Keratinocyte (primary cell): ENCODE results near the gene MDH1. TPM values are rescaled to one million over a fixed set of nuclear protein-coding genes. Genes with fewer than 3 reads are reported as not detected.

Experiments used
- DNase-seq: peaks from one replicate; pipeline ENCODE4 v3.0.0-alpha.2; 2011; ENCODE audit warnings: low read depth, missing footprints, low spot score
- FAIRE-seq: peaks from 2 replicates; lab custom pipeline; 2011; peaks lifted over from hg19 to GRCh38; lab: Jason Lieb, UNC
- H2AFZ ChIP-seq: 2 replicates; pipeline ENCODE4 v1.6.0; 2012; ENCODE audit warnings: low read length, control low read depth, inconsistent platforms; ENCODE audit not compliant: control insufficient read depth
- H3K27ac ChIP-seq: 2 replicates; pipeline ENCODE4 v1.5.1; 2011; ENCODE audit warnings: low read length; ENCODE audit not compliant: control insufficient read depth, insufficient read depth
- H3K27me3 ChIP-seq: 3 replicates; pipeline ENCODE4 v1.6.0; 2011; ENCODE audit warnings: low read length; ENCODE audit not compliant: control insufficient read depth, insufficient read depth; ENCODE audit errors: extremely low read depth
- H3K36me3 ChIP-seq, 2 experiments: 2 replicates in 1 of 2; 3 replicates in 1 of 2; pipeline ENCODE4 v1.5.1; 2011; ENCODE audit warnings: low read length in 2 of 2, mild to moderate bottlenecking in 1 of 2; ENCODE audit not compliant: control insufficient read depth in 2 of 2, insufficient read depth in 2 of 2; ENCODE audit errors: extremely low read depth in 1 of 2
- H3K4me1 ChIP-seq: 3 replicates; pipeline ENCODE4 v1.5.1; 2011; ENCODE audit warnings: low read length; ENCODE audit not compliant: control insufficient read depth, insufficient read depth; ENCODE audit errors: extremely low read depth
- H3K4me2 ChIP-seq: 3 replicates; pipeline ENCODE4 v1.6.0; 2011; ENCODE audit warnings: low read depth, low read length; ENCODE audit not compliant: control insufficient read depth, insufficient read depth; ENCODE audit errors: extremely low read depth
- H3K4me3 ChIP-seq, 3 experiments: fragments of 200-600 bp in 1 of 3; sonication (generic) in 1 of 3; 2 replicates in 2 of 3; 3 replicates in 1 of 3; pipeline ENCODE4 v1.5.1; 2011 to 2016; ENCODE audit warnings: low read length in 3 of 3, mild to moderate bottlenecking in 3 of 3, control low read depth in 2 of 3, inconsistent platforms in 1 of 3, low read depth in 1 of 3, mixed read lengths in 1 of 3, mixed run types in 1 of 3, moderate library complexity in 1 of 3; ENCODE audit not compliant: control insufficient read depth in 2 of 3, insufficient read depth in 2 of 3; ENCODE audit errors: extremely low read depth in 1 of 3
- H3K79me2 ChIP-seq: 2 replicates; pipeline ENCODE4 v1.6.0; 2012; ENCODE audit warnings: low read length; ENCODE audit not compliant: control insufficient read depth, insufficient read depth
- H3K9ac ChIP-seq: 3 replicates; pipeline ENCODE4 v1.6.0; 2011; ENCODE audit warnings: low read length; ENCODE audit not compliant: control insufficient read depth, insufficient read depth; ENCODE audit errors: extremely low read depth
- H3K9me1 ChIP-seq: 3 replicates; pipeline ENCODE4 v1.6.0; 2011; ENCODE audit warnings: low read length; ENCODE audit not compliant: control insufficient read depth, insufficient read depth; ENCODE audit errors: extremely low read depth
- H3K9me3 ChIP-seq: 2 replicates; pipeline ENCODE4 v1.5.1; 2012; ENCODE audit warnings: low read depth, low read length; ENCODE audit not compliant: control insufficient read depth
- H4K20me1 ChIP-seq: 3 replicates; pipeline ENCODE4 v1.6.0; 2011; ENCODE audit warnings: low read length; ENCODE audit not compliant: control insufficient read depth, insufficient read depth; ENCODE audit errors: extremely low read depth
- EZH2 ChIP-seq: IDR thresholded peaks from one replicate; pipeline ENCODE4 v1.6.1; 2012; ENCODE audit warnings: inconsistent platforms, mild to moderate bottlenecking, low read length, moderate library complexity
- dilution Hi-C: fragments of 300-500 bp; cut with MboI; formaldehyde crosslinking; loops from one replicate; pipeline ENCODE4 v1.7.0; 2020; ENCODE audit warnings: low sequenced_read_pairs; ENCODE audit not compliant: extremely low pct_ligation_motif_present
- polyA plus RNA-seq, 5 experiments: library from polyadenylated mRNA; depleted of rRNA in 3 of 5; stranded (reverse) in 3 of 5; stranded (forward) in 1 of 5; unstranded in 1 of 5; fragments of >200 nt; gene quantifications; 1 replicate in 1 of 5; 2 replicates in 3 of 5; 3 replicates in 1 of 5; pipeline versions ENCODE4 v1.2.1 to v1.2.3, GENCODE V29; 2011 to 2012; ENCODE audit warnings: missing spikeins in 2 of 5, low read depth in 1 of 5, low replicate concordance in 1 of 5
- TF ChIP-seq, protein P1 (sequence below), 3 experiments: IDR thresholded peaks in 1 of 3; conservative IDR thresholded peaks in 1 of 3; optimal IDR thresholded peaks in 1 of 3; 2 replicates in 2 of 3; 3 replicates in 1 of 3; pipeline versions ENCODE3 to v1.5.1; 2011; ENCODE audit warnings: low read length in 3 of 3, mild to moderate bottlenecking in 3 of 3, moderate library complexity in 2 of 3, control low read depth in 1 of 3, inconsistent platforms in 1 of 3; ENCODE audit not compliant: insufficient read depth in 2 of 3; ENCODE audit errors: extremely low read depth in 1 of 3

Gene MDH1
- polyA plus RNA-seq, 1 donor (not counting 4 experiments of a cell fraction or from before 2014, with no cell fraction given): 320 TPM

DNA sequence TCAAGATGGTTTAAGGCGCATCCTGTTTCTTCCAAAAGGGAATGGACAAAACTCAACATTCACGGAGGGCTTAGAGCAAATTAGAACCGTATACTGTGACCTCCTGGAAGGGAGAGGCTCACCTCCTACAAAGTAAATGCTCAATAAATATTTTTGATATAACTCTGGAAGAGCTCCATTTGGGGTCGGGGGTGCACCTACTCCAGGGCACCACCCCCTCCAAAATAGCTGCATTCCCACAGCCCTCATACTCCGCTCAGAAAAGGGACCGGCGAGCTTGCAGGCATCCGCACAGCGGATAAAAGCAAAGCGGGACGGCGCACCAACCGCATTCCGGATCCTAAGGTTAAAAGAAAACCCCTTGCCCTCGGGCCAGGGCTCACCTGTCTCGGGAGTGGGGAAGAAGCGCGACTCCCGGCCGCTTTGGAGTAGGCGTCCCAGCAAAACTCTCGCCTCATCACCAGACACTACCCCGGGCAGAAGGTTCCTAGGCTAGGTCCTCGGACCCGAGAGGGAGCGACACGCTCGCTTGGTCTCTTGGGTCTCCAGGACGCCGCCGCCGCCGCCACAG lies 864 bp upstream of the MDH1 start:
- H3K4me1 ChIP-seq: peaks cover 13% of the 10 kb centered on the region

DNA sequence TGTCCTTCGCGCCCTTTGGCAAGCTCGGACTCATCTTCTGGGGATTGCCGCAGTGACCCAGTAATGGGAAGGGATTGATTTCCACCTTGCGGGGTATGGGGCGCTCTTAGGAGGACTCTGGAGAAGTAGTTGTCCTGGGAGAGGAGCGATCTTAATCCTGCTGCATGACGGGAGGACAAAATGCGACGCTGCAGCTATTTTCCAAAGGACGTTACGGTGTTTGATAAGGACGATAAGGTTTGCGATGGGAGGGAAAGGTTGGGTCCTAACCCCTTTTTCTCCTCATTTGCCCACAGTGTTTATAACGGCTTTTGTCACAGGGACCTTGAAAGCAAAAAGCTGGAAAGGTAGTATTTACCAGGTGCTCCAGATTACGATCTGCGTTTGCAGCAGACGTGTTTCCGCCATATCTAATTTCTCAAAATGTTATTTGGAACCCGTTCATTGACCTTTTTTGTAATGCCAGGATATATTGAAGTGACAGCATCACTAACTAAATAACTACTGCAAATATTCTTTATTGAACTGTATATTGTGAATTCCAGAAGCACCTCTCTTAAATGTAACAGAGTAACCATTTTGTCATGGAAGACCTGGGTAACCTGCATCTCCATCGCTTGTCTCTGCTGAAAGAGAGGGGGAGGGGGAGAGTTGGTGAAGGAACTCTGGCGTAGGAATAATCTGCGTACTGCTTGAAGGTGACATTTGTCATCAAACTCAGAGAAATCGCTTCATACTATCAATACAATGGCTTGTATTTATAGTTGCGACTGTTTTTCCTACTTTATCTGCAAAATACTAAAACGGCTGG lies 590 bp downstream of the MDH1 start:
- no peak for FAIRE-seq
- Histone ChIP-seq H3K27me3 (no peaks in the 10 kb centered on the region), H3K27ac (peak overlapping the region; percentile 92), H3K36me3 (peaks cover 0 to 4% of the 10 kb centered on the region in 2 experiments), H3K4me3 (peak overlapping the region; percentile 80 to 99 (median 88)), H3K4me2 (peak overlapping the region; percentile 95), H4K20me1 (no peaks in the 10 kb centered on the region), H3K9me3 (no peaks in the 10 kb centered on the region), H3K9me1 (peaks cover 2% of the 10 kb centered on the region), H3K79me2 (peaks cover 51% of the 10 kb centered on the region), H3K4me1 (peaks cover 13% of the 10 kb centered on the region), H2AFZ (peak overlapping the region; percentile 78), H3K9ac (peak overlapping the region; percentile 86)
- no peak for TF ChIP-seq EZH2
- TF ChIP-seq, protein P1, sequence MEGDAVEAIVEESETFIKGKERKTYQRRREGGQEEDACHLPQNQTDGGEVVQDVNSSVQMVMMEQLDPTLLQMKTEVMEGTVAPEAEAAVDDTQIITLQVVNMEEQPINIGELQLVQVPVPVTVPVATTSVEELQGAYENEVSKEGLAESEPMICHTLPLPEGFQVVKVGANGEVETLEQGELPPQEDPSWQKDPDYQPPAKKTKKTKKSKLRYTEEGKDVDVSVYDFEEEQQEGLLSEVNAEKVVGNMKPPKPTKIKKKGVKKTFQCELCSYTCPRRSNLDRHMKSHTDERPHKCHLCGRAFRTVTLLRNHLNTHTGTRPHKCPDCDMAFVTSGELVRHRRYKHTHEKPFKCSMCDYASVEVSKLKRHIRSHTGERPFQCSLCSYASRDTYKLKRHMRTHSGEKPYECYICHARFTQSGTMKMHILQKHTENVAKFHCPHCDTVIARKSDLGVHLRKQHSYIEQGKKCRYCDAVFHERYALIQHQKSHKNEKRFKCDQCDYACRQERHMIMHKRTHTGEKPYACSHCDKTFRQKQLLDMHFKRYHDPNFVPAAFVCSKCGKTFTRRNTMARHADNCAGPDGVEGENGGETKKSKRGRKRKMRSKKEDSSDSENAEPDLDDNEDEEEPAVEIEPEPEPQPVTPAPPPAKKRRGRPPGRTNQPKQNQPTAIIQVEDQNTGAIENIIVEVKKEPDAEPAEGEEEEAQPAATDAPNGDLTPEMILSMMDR (optimal IDR thresholded peaks at IDR 0.05 in 1 of 3, IDR thresholded peaks at IDR 0.05 in 1 of 3, conservative IDR thresholded peaks at IDR 0.05 in 1 of 3; ENCODE audit: extremely low read depth in 1 of 3, insufficient read depth in 2 of 3, low read length in 3 of 3): no peak
- DNase-seq: no peak
- dilution Hi-C loops: no loop called here

More for the DNA sequence above, 864 bp upstream of the MDH1 start:
- H3K79me2 ChIP-seq: peaks cover 40% of the 10 kb centered on the region
- dilution Hi-C loops: no loop called here
- no peaks in the 10 kb centered on the region for H4K20me1 ChIP-seq
- H3K9ac ChIP-seq: peak overlapping the region; percentile 86
- H2AFZ ChIP-seq: peak overlapping the region; percentile 96
- no peak for FAIRE-seq
- no peak for DNase-seq
- peak overlapping the region; percentile 92 for H3K27ac ChIP-seq
- no peaks in the 10 kb centered on the region for H3K9me3 ChIP-seq
- TF ChIP-seq, protein P1 (optimal IDR thresholded peaks at IDR 0.05 in 1 of 3, IDR thresholded peaks at IDR 0.05 in 1 of 3, conservative IDR thresholded peaks at IDR 0.05 in 1 of 3; ENCODE audit: extremely low read depth in 1 of 3, insufficient read depth in 2 of 3, low read length in 3 of 3): no peak
- no peak for TF ChIP-seq EZH2
- H3K36me3 ChIP-seq: peaks cover 0 to 4% of the 10 kb centered on the region in 2 experiments
- peak overlapping the region; percentile 80 to 99 (median 88) for H3K4me3 ChIP-seq
- peaks cover 2% of the 10 kb centered on the region for H3K9me1 ChIP-seq
- peak overlapping the region; percentile 77 for H3K4me2 ChIP-seq
- H3K27me3 ChIP-seq: no peaks in the 10 kb centered on the region
